Astrocyte (in vitro differentiated cells and primary cell): ENCODE measurements around the gene CHST11. TPM values are rescaled to one million over a fixed set of nuclear protein-coding genes. Genes with fewer than 3 reads are reported as not detected.
A peak's percentile ranks its signal among the peaks of the same experiment; 100 is the strongest.

Experiments used
- DNase-seq: peaks from one replicate; pipeline ENCODE4 v3.0.0-alpha.2; 2010; ENCODE audit warnings: low read depth
- FAIRE-seq: peaks from 2 replicates; lab custom pipeline; 2011; peaks lifted over from hg19 to GRCh38; lab: Jason Lieb, UNC
- H2AFZ ChIP-seq: 2 replicates; pipeline ENCODE4 v1.6.0; 2012; ENCODE audit warnings: low read depth, low read length, inconsistent platforms
- H3K27ac ChIP-seq: 2 replicates; pipeline ENCODE4 v1.5.1; 2011; ENCODE audit warnings: low read depth, low read length, inconsistent platforms
- H3K27me3 ChIP-seq: 2 replicates; pipeline ENCODE4 v1.6.0; 2011; ENCODE audit warnings: low read length, inconsistent platforms; ENCODE audit not compliant: insufficient read depth
- H3K36me3 ChIP-seq: 2 replicates; pipeline ENCODE4 v1.5.1; 2011; ENCODE audit warnings: low read length, inconsistent platforms; ENCODE audit not compliant: insufficient read depth
- H3K4me1 ChIP-seq: 2 replicates; pipeline ENCODE4 v1.5.1; 2011; ENCODE audit warnings: low read length, inconsistent platforms; ENCODE audit not compliant: insufficient read depth
- H3K4me2 ChIP-seq: 2 replicates; pipeline ENCODE4 v1.6.0; 2012; ENCODE audit warnings: low read length, inconsistent platforms
- H3K4me3 ChIP-seq: 2 replicates; pipeline ENCODE4 v1.5.1; 2011; ENCODE audit warnings: low read depth, mild to moderate bottlenecking, low read length, inconsistent platforms; ENCODE audit not compliant: insufficient read depth
- H3K79me2 ChIP-seq: 2 replicates; pipeline ENCODE4 v1.6.0; 2012; ENCODE audit warnings: mild to moderate bottlenecking, low read length, inconsistent platforms; ENCODE audit not compliant: insufficient read depth
- H3K9ac ChIP-seq: 2 replicates; pipeline ENCODE4 v1.6.0; 2012; ENCODE audit warnings: mild to moderate bottlenecking, low read length, inconsistent platforms
- H3K9me3 ChIP-seq: 2 replicates; pipeline ENCODE4 v1.5.1; 2012; ENCODE audit warnings: low read depth, mild to moderate bottlenecking, low read length, inconsistent platforms; ENCODE audit not compliant: insufficient read depth
- H4K20me1 ChIP-seq: 2 replicates; pipeline ENCODE4 v1.6.0; 2012; ENCODE audit warnings: low read length, inconsistent platforms; ENCODE audit not compliant: insufficient read depth
- H3K27ac Mint-ChIP-seq: one replicate; pipeline ENCODE4 v1.8.0; 2021; ENCODE audit warnings: mild to moderate bottlenecking, mixed read lengths; ENCODE audit not compliant: unreplicated experiment
- H3K27me3 Mint-ChIP-seq: one replicate; pipeline ENCODE4 v1.8.0; 2021; ENCODE audit warnings: low read depth, mixed read lengths; ENCODE audit not compliant: unreplicated experiment
- H3K36me3 Mint-ChIP-seq: one replicate; pipeline ENCODE4 v1.8.0; 2021; ENCODE audit warnings: low read depth, mixed read lengths; ENCODE audit not compliant: unreplicated experiment
- H3K4me1 Mint-ChIP-seq: one replicate; pipeline ENCODE4 v1.8.0; 2021; ENCODE audit warnings: low read depth, mixed read lengths; ENCODE audit not compliant: unreplicated experiment
- H3K4me3 Mint-ChIP-seq: one replicate; pipeline ENCODE4 v1.8.0; 2021; ENCODE audit warnings: mild to moderate bottlenecking, moderate library complexity, mixed read lengths; ENCODE audit not compliant: unreplicated experiment
- H3K9me3 Mint-ChIP-seq: one replicate; pipeline ENCODE4 v1.8.0; 2021; ENCODE audit warnings: mild to moderate bottlenecking, mixed read lengths; ENCODE audit not compliant: unreplicated experiment
- EZH2 ChIP-seq: IDR thresholded peaks from 2 replicates; pipeline ENCODE4 v1.6.1; 2012; ENCODE audit warnings: mild to moderate bottlenecking, low read length, inconsistent platforms; ENCODE audit not compliant: insufficient read depth
- total RNA-seq: library from RNA; stranded (reverse); gene quantifications from 2 replicates; pipeline ENCODE4 v1.2.1, GENCODE V29; 2021
- TF ChIP-seq, protein P1 (sequence below): IDR thresholded peaks from 2 replicates; pipeline ENCODE4 v1.5.1; 2011; ENCODE audit warnings: low read depth, mild to moderate bottlenecking, inconsistent platforms, low read length, moderate library complexity; ENCODE audit not compliant: insufficient read depth

Gene CHST11
- total RNA-seq, 1 donor from 2014 or later, result 30.2 TPM

DNA sequence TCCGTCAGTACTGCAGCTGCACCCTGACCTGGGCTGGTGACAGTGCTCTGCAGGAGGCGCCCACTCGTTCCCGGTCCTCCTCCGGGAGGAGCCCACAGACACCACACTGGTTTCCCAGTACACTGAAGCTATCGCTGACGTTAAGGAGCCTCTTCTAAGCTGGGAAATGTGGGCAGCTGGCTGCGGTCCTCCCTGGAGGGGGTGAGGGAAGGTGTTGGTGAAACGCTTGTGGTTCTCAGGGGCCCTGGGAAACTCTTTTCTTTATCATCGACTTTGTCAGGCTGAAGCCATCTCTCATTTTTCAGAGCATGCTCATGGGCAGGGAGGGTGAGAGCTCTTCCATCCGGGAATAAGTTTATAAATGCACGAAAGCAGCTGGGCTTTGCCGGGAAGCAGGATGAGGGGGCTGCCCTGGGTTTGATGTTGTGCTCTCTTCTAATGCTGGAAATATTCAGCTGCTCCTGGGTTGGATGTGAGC, 176.0 kb downstream of the CHST11 start:
- H3K36me3 ChIP-seq, result no peaks in the 10 kb centered on the region
- no peak overlapping the region for H3K4me3 ChIP-seq
- peaks cover 5% of the 10 kb centered on the region for H3K36me3 Mint-ChIP-seq
- DNase-seq, result peak; percentile 76
- peaks cover 8% of the 10 kb centered on the region for H3K79me2 ChIP-seq
- H4K20me1 ChIP-seq, result peaks cover 64% of the 10 kb centered on the region
- FAIRE-seq, result no peak
- peaks cover 5% of the 10 kb centered on the region for H3K4me1 Mint-ChIP-seq
- H3K27me3 Mint-ChIP-seq, result no peaks in the 10 kb centered on the region
- no peak overlapping the region for H3K9ac ChIP-seq
- H3K9me3 ChIP-seq, result no peaks in the 10 kb centered on the region
- H3K4me1 ChIP-seq, result peaks cover 5% of the 10 kb centered on the region
- H3K9me3 Mint-ChIP-seq, result no peaks in the 10 kb centered on the region
- H2AFZ ChIP-seq, result no peak overlapping the region
- peak overlapping the region; percentile 45 for H3K4me2 ChIP-seq
- no peak overlapping the region for H3K27ac ChIP-seq
- no peak overlapping the region for H3K4me3 Mint-ChIP-seq
- no peaks in the 10 kb centered on the region for H3K27me3 ChIP-seq
- TF ChIP-seq EZH2, result no peak
- TF ChIP-seq, protein P1, sequence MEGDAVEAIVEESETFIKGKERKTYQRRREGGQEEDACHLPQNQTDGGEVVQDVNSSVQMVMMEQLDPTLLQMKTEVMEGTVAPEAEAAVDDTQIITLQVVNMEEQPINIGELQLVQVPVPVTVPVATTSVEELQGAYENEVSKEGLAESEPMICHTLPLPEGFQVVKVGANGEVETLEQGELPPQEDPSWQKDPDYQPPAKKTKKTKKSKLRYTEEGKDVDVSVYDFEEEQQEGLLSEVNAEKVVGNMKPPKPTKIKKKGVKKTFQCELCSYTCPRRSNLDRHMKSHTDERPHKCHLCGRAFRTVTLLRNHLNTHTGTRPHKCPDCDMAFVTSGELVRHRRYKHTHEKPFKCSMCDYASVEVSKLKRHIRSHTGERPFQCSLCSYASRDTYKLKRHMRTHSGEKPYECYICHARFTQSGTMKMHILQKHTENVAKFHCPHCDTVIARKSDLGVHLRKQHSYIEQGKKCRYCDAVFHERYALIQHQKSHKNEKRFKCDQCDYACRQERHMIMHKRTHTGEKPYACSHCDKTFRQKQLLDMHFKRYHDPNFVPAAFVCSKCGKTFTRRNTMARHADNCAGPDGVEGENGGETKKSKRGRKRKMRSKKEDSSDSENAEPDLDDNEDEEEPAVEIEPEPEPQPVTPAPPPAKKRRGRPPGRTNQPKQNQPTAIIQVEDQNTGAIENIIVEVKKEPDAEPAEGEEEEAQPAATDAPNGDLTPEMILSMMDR, result no peak
- H3K27ac Mint-ChIP-seq, result no peak overlapping the region

DNA sequence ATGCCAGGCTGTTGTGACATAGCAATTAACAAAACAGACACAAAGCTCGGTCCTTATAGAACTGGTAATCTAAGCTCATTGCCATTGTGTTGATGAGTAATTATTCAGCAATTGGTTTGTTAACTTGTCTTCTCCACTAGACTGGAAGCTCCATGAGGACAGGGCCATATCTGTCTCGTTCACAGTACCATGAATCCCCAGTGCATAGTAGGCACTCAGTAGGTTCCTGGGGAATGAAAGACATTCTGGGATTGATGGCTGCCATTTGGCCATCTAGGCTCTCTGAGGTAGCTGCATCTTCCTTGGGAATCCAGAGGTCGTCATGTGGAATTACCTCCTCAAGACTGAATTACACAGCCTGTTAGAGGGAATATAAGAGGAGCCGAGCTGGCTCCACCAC, 177.3 kb downstream of the CHST11 start:
- Mint-ChIP-seq H3K27me3 (no peaks in the 10 kb centered on the region), H3K36me3 (peaks cover 5% of the 10 kb centered on the region), H3K4me3 (no peak overlapping the region), H3K9me3 (no peaks in the 10 kb centered on the region), H3K27ac (no peak overlapping the region), H3K4me1 (peaks cover 5% of the 10 kb centered on the region)
- Histone ChIP-seq H2AFZ (no peak overlapping the region), H4K20me1 (peaks cover 64% of the 10 kb centered on the region), H3K4me3 (no peak overlapping the region), H3K79me2 (peaks cover 11% of the 10 kb centered on the region), H3K36me3 (no peaks in the 10 kb centered on the region), H3K27me3 (no peaks in the 10 kb centered on the region), H3K9me3 (no peaks in the 10 kb centered on the region), H3K4me1 (peaks cover 5% of the 10 kb centered on the region), H3K27ac (no peak overlapping the region), H3K9ac (no peak overlapping the region), H3K4me2 (no peak overlapping the region)
- FAIRE-seq, result no peak
- DNase-seq, result no peak
- TF ChIP-seq, protein P1, result no peak
- TF ChIP-seq EZH2, result no peak

DNA sequence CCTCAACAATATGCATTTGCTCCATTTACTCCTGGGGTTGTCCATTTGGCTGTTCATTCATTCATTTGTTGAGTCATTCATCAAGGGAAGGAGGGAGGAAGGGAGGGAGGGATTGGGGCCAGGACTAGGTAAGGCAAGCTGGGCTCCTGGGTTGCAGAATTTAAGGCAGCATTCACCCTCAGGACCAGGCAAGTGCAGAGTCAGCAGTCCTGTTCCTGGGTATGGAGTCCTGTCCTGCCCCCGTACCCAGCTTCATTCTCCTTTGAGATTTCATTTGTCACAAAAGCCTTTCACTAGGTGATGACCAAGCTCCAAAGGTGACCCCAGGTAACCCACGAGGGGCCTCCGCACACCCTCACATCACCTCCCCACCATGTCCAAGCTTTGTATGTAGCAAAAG, 178.1 kb downstream of the CHST11 start:
- Histone ChIP-seq H3K27ac (no peak overlapping the region), H3K4me2 (no peak overlapping the region), H3K79me2 (peaks cover 11% of the 10 kb centered on the region), H3K9me3 (no peaks in the 10 kb centered on the region), H3K4me3 (no peak overlapping the region), H3K4me1 (peaks cover 5% of the 10 kb centered on the region), H3K9ac (no peak overlapping the region), H4K20me1 (peaks cover 69% of the 10 kb centered on the region), H3K36me3 (no peaks in the 10 kb centered on the region), H2AFZ (no peak overlapping the region), H3K27me3 (no peaks in the 10 kb centered on the region)
- FAIRE-seq (no peak), DNase-seq (no peak)
- Mint-ChIP-seq H3K9me3 (no peaks in the 10 kb centered on the region), H3K27me3 (no peaks in the 10 kb centered on the region), H3K36me3 (peaks cover 5% of the 10 kb centered on the region), H3K27ac (no peak overlapping the region), H3K4me1 (peaks cover 5% of the 10 kb centered on the region), H3K4me3 (no peak overlapping the region)
- TF ChIP-seq, protein P1, result no peak
- TF ChIP-seq EZH2, result no peak
